Nucleus accumbens (tissue), 56 donors: ENCODE results near the gene PCDHA1.
"Not testable (repeated sequence)": the region's sequence is repeated elsewhere in the genome, so short reads cannot be mapped to it uniquely, and the experiment has no call there.

ENCODE experiments used
- DNase-seq, 56 donors: peaks; one replicate each; lab custom pipeline; 2025; lab: John Stamatoyannopoulos, UW

Gene PCDHA1

GRCh38 chr5:140806834-140807775, 21.2 kb downstream of the PCDHA1 start, which contains the start of gene PCDHA4:
TSS of gene PCDHA4 (plus strand) at chr5:140807068.
- peak in 25 of 56 donors; percentile 20 to 72 (median 28) for DNase-seq

- DNase-seq: not testable (repeated sequence)
Observed at GRCh38 chr5:140808241-140808888, 22.4 kb downstream of the PCDHA1 start.

GRCh38 chr5:140808889-140809291, 22.9 kb downstream of the PCDHA1 start:
- no peak for DNase-seq

GRCh38 chr5:140821375-140822280, 35.7 kb downstream of the PCDHA1 start, which contains the start of gene PCDHA5:
TSS of gene PCDHA5 (plus strand) at chr5:140821613.
- peak in 3 of 56 donors; percentile 15 to 63 (median 18) for DNase-seq

- DNase-seq: no peak
Observed at GRCh38 chr5:140822281-140822629, 36.3 kb downstream of the PCDHA1 start.

GRCh38 chr5:140822969-140823368, 37.0 kb downstream of the PCDHA1 start:
- not testable (repeated sequence) for DNase-seq

GRCh38 chr5:140823475-140823874, 37.5 kb downstream of the PCDHA1 start:
- DNase-seq: no peak

GRCh38 chr5:140827704-140828361, 41.9 kb downstream of the PCDHA1 start, which contains the start of gene PCDHA6:
TSS of gene PCDHA6 (plus strand) at chr5:140827960. CDS start at chr5:140828092, 132 bp downstream.
- no peak for DNase-seq

GRCh38 chr5:140828362-140828737, 42.4 kb downstream of the PCDHA1 start:
- DNase-seq: no peak

GRCh38 chr5:140829511-140830501, 43.9 kb downstream of the PCDHA1 start:
- not testable (repeated sequence) for DNase-seq

GRCh38 chr5:140833993-140834392, 48.1 kb downstream of the PCDHA1 start, which contains the start of gene PCDHA7:
TSS of gene PCDHA7 (plus strand) at chr5:140834269. CDS start at chr5:140834384, 115 bp downstream.
- no peak for DNase-seq

GRCh38 chr5:140834439-140835008, 48.6 kb downstream of the PCDHA1 start:
- DNase-seq: not testable (repeated sequence)

- DNase-seq: no peak
Observed at GRCh38 chr5:140835622-140836510, 49.9 kb downstream of the PCDHA1 start.

GRCh38 chr5:140840978-140841962, 55.3 kb downstream of the PCDHA1 start, which contains the start of gene PCDHA8:
TSS of gene PCDHA8 (plus strand) at chr5:140841187. CDS start at chr5:140841322, 135 bp downstream.
- DNase-seq: peak in 7 of 56 donors; percentile 9 to 49 (median 20)
